Loucy (cell line): ENCODE data around the gene SYNJ1.

ENCODE experiments used
- H2AFZ ChIP-seq: fragments of 200-600 bp; sonication (generic); 2 replicates; pipeline ENCODE4 v1.6.0; 2016; ENCODE audit warnings: antibody characterized with exemption, mild to moderate bottlenecking, low read length, moderate library complexity
- H3F3A ChIP-seq: fragments of 200-600 bp; 2 replicates; pipeline ENCODE4 v1.6.0; 2016; ENCODE audit warnings: antibody characterized with exemption, low read depth, mild to moderate bottlenecking
- H3K27me3 ChIP-seq: fragments of 200-600 bp; sonication (generic); 2 replicates; pipeline ENCODE4 v1.6.1; 2014; ENCODE audit warnings: low read length, mild to moderate bottlenecking; ENCODE audit not compliant: insufficient read depth, poor library complexity, severe bottlenecking
- H3K36me3 ChIP-seq: fragments of 200-600 bp; sonication (generic); 2 replicates; pipeline ENCODE4 v1.6.1; 2016; ENCODE audit warnings: low read length; ENCODE audit not compliant: insufficient read depth
- H3K4me1 ChIP-seq: fragments of 200-600 bp; sonication (generic); 2 replicates; pipeline ENCODE4 v1.5.1; 2014; ENCODE audit warnings: low read length, mild to moderate bottlenecking; ENCODE audit not compliant: insufficient read depth, poor library complexity, severe bottlenecking
- H3K4me2 ChIP-seq: fragments of 200-600 bp; sonication (generic); 2 replicates; pipeline ENCODE4 v1.6.0; 2014; ENCODE audit warnings: antibody characterized with exemption, low read length, low read depth, mild to moderate bottlenecking; ENCODE audit not compliant: poor library complexity, severe bottlenecking
- H3K4me3 ChIP-seq: fragments of 200-600 bp; sonication (generic); 2 replicates; pipeline ENCODE4 v1.5.1; 2014; ENCODE audit warnings: low read length, mild to moderate bottlenecking, mixed read lengths; ENCODE audit not compliant: poor library complexity, severe bottlenecking
- H3K79me2 ChIP-seq: fragments of 200-600 bp; sonication (generic); 2 replicates; pipeline ENCODE4 v1.6.1; 2014; ENCODE audit warnings: low read length; ENCODE audit not compliant: insufficient read depth
- H3K9ac ChIP-seq: fragments of 200-600 bp; sonication (generic); 2 replicates; pipeline ENCODE4 v1.6.0; 2014; ENCODE audit warnings: mild to moderate bottlenecking, low read depth, low read length, moderate library complexity; ENCODE audit not compliant: poor library complexity, severe bottlenecking
- H3K9me2 ChIP-seq: fragments of 200-600 bp; sonication (generic); replicated peaks from 2 replicates; pipeline ENCODE4 v1.6.1; 2016; ENCODE audit warnings: low read depth, low read length, mixed read lengths
- H3K9me3 ChIP-seq: fragments of 200-600 bp; sonication (generic); 2 replicates; pipeline ENCODE4 v1.6.1; 2014; ENCODE audit warnings: mild to moderate bottlenecking, antibody characterized with exemption, low read length, low read depth; ENCODE audit not compliant: insufficient read depth
- H4K20me1 ChIP-seq: fragments of 200-600 bp; sonication (generic); 2 replicates; pipeline ENCODE4 v1.6.0; 2014; ENCODE audit warnings: antibody characterized with exemption, low read length, mild to moderate bottlenecking; ENCODE audit not compliant: insufficient read depth, poor library complexity, severe bottlenecking
- EZH2phosphoT487 ChIP-seq: fragments of 200-600 bp; IDR thresholded peaks from 2 replicates; pipeline ENCODE4 v1.6.1; 2018; ENCODE audit warnings: antibody characterized with exemption, mild to moderate bottlenecking, moderate library complexity, borderline replicate concordance
- TF ChIP-seq, protein P1 (sequence below): fragments of 200-600 bp; sonication (generic); conservative IDR thresholded peaks from 2 replicates; pipeline ENCODE4 v1.5.1; 2014; ENCODE audit warnings: mild to moderate bottlenecking, antibody characterized with exemption, low read length

Gene SYNJ1

DNA sequence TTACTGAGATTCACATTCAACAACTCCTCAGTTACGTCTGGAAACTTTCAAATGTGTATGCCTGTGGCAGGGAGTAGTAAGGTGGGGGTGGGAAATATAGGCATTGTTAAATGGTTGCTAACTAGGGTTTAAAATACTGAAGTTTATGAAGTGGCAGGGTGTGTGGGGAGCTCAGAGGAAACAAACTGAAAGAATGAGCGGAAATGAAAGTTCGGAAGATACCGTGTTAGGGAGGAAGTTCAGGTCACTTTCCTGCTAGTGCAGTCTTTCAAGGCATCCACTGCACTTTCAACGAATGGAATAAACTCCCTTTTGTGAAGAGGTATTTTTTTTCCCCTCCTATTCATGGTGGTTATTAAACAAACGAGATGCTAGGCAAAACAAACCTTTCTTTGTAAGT is 19.7 kb downstream of the SYNJ1 start:
- Histone ChIP-seq H4K20me1 (peaks cover 11% of the 10 kb centered on the region), H3K4me2 (no peak overlapping the region)
- TF ChIP-seq, protein P1, sequence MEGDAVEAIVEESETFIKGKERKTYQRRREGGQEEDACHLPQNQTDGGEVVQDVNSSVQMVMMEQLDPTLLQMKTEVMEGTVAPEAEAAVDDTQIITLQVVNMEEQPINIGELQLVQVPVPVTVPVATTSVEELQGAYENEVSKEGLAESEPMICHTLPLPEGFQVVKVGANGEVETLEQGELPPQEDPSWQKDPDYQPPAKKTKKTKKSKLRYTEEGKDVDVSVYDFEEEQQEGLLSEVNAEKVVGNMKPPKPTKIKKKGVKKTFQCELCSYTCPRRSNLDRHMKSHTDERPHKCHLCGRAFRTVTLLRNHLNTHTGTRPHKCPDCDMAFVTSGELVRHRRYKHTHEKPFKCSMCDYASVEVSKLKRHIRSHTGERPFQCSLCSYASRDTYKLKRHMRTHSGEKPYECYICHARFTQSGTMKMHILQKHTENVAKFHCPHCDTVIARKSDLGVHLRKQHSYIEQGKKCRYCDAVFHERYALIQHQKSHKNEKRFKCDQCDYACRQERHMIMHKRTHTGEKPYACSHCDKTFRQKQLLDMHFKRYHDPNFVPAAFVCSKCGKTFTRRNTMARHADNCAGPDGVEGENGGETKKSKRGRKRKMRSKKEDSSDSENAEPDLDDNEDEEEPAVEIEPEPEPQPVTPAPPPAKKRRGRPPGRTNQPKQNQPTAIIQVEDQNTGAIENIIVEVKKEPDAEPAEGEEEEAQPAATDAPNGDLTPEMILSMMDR = no peak
- no peak for TF ChIP-seq EZH2phosphoT487

DNA sequence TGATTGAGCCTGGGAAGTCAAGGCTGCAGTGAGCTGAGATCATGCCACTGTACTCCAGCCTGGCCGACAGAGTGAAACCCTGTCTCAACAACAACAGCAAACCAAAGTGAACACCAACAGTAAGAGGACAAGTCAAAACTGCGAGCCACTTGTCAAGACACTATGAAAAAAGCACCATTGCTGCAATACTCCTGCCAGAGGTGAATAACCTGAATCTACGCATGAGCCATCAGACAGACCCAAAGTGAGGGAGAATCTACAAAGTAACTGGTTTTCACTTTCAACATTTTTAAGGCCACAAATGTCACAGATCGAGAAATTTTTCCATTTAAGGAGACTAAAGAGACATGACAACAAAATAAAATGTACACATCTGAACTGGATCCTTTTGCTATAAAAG is 21.9 kb downstream of the SYNJ1 start:
- H3F3A ChIP-seq = no peaks in the 10 kb centered on the region
- no peaks in the 10 kb centered on the region for H3K27me3 ChIP-seq
- H4K20me1 ChIP-seq = no peaks in the 10 kb centered on the region
- H3K9ac ChIP-seq = no peak overlapping the region
- no peaks in the 10 kb centered on the region for H3K9me2 ChIP-seq
- H3K9me3 ChIP-seq = no peaks in the 10 kb centered on the region
- no peak overlapping the region for H3K4me3 ChIP-seq
- H3K36me3 ChIP-seq = no peaks in the 10 kb centered on the region
- no peak overlapping the region for H2AFZ ChIP-seq
- peaks cover 6% of the 10 kb centered on the region for H3K4me1 ChIP-seq
- TF ChIP-seq EZH2phosphoT487 = no peak
- TF ChIP-seq, protein P1 = no peak
- no peaks in the 10 kb centered on the region; the same call in 1 of the 2 replicates for H3K79me2 ChIP-seq
- no peak overlapping the region for H3K4me2 ChIP-seq

More for the DNA sequence above, 19.7 kb downstream of the SYNJ1 start:
- H3K4me1 ChIP-seq = peaks cover 22% of the 10 kb centered on the region
- H3K36me3 ChIP-seq = no peaks in the 10 kb centered on the region
- no peak overlapping the region for H2AFZ ChIP-seq
- H3K79me2 ChIP-seq = no peaks in the 10 kb centered on the region; the same call in 1 of the 2 replicates
- no peaks in the 10 kb centered on the region for H3K9me3 ChIP-seq
- H3K9me2 ChIP-seq = no peaks in the 10 kb centered on the region
- H3K9ac ChIP-seq = no peak overlapping the region
- no peaks in the 10 kb centered on the region for H3K27me3 ChIP-seq
- no peaks in the 10 kb centered on the region for H3F3A ChIP-seq
- H3K4me3 ChIP-seq = no peak overlapping the region

DNA sequence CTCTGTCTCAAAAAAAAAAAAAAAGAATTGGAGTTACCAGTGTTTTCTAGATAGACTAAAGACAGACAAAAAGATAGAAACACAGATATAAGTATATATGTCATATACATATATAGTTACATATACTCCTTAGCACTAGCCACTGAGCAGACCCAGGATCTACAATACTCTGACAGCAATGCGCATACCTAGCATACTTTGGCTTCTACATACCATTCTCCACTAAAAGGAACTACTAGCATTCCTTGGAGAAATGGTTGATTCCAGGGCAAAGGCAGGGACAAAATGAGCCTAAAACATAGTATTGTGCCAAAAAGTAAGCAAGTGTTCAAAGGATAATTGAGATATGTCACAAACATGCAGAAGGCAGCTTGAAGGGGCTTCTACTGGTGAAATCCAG is 22.7 kb downstream of the SYNJ1 start:
- no peak overlapping the region for H2AFZ ChIP-seq
- no peaks in the 10 kb centered on the region for H3F3A ChIP-seq
- H4K20me1 ChIP-seq = no peaks in the 10 kb centered on the region
- H3K4me2 ChIP-seq = no peak overlapping the region
- TF ChIP-seq, protein P1 = no peak
- no peak for TF ChIP-seq EZH2phosphoT487
- H3K9me3 ChIP-seq = no peaks in the 10 kb centered on the region
- H3K4me1 ChIP-seq = no peaks in the 10 kb centered on the region
- no peak overlapping the region for H3K4me3 ChIP-seq
- H3K9me2 ChIP-seq = no peaks in the 10 kb centered on the region
- H3K9ac ChIP-seq = no peak overlapping the region
- H3K36me3 ChIP-seq = no peaks in the 10 kb centered on the region
- H3K79me2 ChIP-seq = no peaks in the 10 kb centered on the region; the same call in 1 of the 2 replicates
- H3K27me3 ChIP-seq = no peaks in the 10 kb centered on the region
